ENCODE results near the gene BTG2.
A peak's percentile ranks its signal among the peaks of the same experiment; 100 is the strongest.

Gene BTG2

GRCh38 chr1:203338335-203339036 lies 33.2 kb downstream of the BTG2 start:
- DNase-seq (ENCODE audit: low read depth in 1 of 2, low spot score in 1 of 2) = peak in 1 of 2 donors; percentile 42

DNA sequence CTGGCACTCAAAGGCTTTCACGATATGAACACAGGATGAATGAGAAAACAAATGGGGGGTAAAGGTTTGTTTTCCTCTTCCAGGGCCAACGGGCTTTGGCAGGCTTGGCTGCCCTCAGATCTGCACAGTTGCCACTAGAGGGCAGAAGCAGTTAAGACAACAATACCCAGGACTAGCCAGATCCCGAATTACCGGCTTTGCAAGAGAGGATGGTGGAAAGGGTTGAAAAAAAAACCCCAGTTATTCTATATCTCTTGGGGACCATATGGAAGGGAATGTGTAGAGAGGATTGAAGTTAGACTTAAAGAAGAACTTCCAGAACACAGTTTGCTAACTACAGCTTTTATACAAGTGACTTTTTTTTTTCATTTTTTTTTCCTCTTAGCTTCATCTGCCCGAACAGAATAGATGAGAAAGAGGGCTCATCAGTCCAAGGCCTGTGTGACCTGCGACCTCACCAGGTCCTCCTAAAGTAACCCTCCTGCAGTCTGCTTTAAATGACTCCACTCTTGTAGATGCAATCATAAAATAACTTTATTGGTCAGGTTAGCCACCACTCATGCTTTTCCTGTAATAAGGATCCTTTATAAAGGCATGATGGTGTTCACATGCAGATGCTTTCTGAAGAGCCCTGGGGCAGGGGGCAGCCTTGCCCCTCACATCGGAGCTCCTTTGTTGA lies 34.9 kb downstream of the BTG2 start:
- peak in 1 of 2 donors; percentile 68 for DNase-seq (ENCODE audit: low read depth in 1 of 2, low spot score in 1 of 2)

- peak in 1 of 2 donors; percentile 37 for DNase-seq (ENCODE audit: low read depth in 1 of 2, low spot score in 1 of 2)
Observed at GRCh38 chr1:203342192-203342940, 37.0 kb downstream of the BTG2 start.

- no peak for DNase-seq (ENCODE audit: low read depth in 1 of 2, low spot score in 1 of 2)
Observed at GRCh38 chr1:203343956-203344754, 38.8 kb downstream of the BTG2 start.

GRCh38 chr1:203346060-203346768 lies 40.9 kb downstream of the BTG2 start:
- DNase-seq (ENCODE audit: low read depth in 1 of 2, low spot score in 1 of 2) = no peak

GRCh38 chr1:203346769-203347102 lies 41.4 kb downstream of the BTG2 start:
- DNase-seq (ENCODE audit: low read depth in 1 of 2, low spot score in 1 of 2) = no peak

DNA sequence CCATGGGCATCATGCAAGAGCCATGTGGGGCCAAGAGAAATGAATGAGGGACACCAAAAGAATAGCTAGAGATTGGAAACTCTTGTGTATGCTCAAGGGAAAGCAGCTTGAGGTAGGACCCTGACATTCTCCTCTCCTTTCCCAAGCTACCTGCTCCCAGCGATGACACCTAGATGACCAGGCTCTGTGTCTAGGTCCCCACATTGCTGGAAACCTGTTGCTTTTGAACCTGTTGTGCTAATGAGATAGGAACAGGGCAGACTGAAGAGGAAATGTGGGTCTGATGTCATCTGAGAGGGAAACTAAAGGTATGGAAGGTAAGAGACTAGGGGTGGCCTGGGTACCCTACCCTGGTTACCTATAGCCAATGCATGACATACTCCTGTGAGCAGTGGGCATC lies 43.8 kb downstream of the BTG2 start:
- no peak for DNase-seq (ENCODE audit: low read depth in 1 of 2, low spot score in 1 of 2)

GRCh38 chr1:203349773-203350524 lies 44.6 kb downstream of the BTG2 start:
- DNase-seq (ENCODE audit: low read depth in 1 of 2, low spot score in 1 of 2) = no peak

DNA sequence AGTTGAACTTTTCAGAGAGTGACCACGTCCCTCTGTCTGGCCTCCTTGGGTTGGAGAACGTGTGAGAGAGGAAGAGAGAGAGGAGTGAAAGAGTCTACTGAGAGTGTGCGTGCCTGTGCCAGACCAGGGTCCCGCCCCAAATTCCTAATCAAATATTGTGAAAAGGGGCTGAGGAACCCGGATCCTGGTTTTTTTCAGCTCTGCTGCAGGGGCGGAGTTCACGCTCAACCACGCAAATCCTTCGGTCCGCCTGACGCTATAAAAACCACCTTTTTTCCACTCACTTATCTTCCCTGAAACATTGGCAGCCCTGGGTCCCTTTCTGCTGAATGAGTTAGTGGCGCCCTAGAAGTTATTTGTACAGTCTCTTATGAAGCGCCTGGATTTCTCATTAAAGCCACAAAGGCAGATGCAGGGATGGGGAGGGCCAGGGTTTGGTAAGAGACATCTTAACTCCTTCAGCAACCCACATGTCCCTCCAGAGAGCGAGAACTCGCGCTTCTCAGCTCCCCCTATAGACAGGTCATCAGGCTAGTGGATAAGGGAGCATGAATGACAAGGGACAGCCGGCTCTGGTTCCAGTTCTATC lies 45.8 kb downstream of the BTG2 start, which contains the start of gene FMOD:
Gene FMOD (minus strand): TSS at position 86 of the 589 bp plus-strand sequence. CDS start 2,852 bp downstream, outside the sequence.
- no peak for DNase-seq (ENCODE audit: low read depth in 1 of 2, low spot score in 1 of 2)

DNA sequence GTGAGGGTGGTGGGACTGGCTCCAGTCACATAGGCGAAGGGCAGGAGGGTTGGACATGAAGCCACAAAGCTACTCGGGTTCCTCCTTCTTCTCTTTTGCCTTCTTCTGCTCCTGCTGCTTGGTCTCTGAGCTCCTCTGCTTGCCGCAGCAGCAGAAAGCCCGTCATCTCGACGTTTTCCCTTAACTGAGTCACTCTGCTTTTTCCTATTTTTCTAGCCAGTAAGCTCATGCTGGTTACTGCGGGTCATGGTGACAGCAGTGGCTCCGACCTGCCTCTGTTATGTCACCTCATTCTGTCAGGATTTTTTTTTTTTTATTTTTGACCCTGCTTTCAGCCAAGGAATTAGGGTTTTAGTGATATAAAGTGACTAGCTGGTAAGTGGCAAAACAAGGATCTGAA lies 48.2 kb downstream of the BTG2 start:
- no peak for DNase-seq (ENCODE audit: low read depth in 1 of 2, low spot score in 1 of 2)

DNA sequence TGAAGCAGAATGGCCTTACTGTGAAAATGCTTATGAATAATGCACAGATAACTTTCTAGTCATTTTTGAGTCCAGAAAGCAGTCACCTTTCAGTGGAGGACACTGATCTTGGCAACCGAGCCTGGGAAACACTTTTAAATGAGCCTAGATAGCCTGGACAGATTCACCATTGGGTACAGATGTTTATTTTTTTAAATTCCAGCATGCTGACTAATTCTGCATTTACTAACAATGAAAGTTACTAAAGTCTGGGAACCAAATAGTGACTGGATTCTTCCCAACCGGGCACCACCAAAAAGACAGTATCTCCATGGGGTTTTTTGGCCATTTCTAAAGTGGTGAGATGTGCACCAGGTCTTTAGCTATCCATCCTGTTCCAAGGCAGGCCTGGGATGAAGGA lies 48.9 kb downstream of the BTG2 start:
- DNase-seq (ENCODE audit: low read depth in 1 of 2, low spot score in 1 of 2) = no peak

- DNase-seq (ENCODE audit: low read depth in 1 of 2, low spot score in 1 of 2) = no peak
Observed at GRCh38 chr1:203359010-203359571, 53.8 kb downstream of the BTG2 start.

All from activated CD4-positive, alpha-beta T cell treated with anti-CD3 and anti-CD28 coated beads, Interleukin-2, amount 50 U/mL, for 24 hours (primary cell).